Measurements from ENCODE around the gene CRYZ.

CRYZ gene

GRCh38 chr1:74729741-74730478, 2.9 kb downstream of the CRYZ start:
- no peak for DNase-seq

GRCh38 chr1:74728736-74729135, 4.1 kb downstream of the CRYZ start:
- no peak for DNase-seq

- no peak for DNase-seq
These were observed 6.8 kb downstream of the CRYZ start for GRCh38 chr1:74726063-74726462.

- no peak for DNase-seq
These were observed 15.2 kb downstream of the CRYZ start for GRCh38 chr1:74717626-74718025.

GRCh38 chr1:74716822-74717221, 16.0 kb downstream of the CRYZ start:
- DNase-seq: no peak

GRCh38 chr1:74715806-74716205, 17.0 kb downstream of the CRYZ start:
- DNase-seq: no peak

- DNase-seq: no peak
These were observed 17.7 kb downstream of the CRYZ start for GRCh38 chr1:74715236-74715502.

GRCh38 chr1:74714429-74715235, 18.2 kb downstream of the CRYZ start:
- DNase-seq: no peak

- no peak for DNase-seq
These were observed 19.0 kb downstream of the CRYZ start for GRCh38 chr1:74713849-74714248.

GRCh38 chr1:74712881-74713280, 20.0 kb downstream of the CRYZ start:
- DNase-seq: no peak

- DNase-seq: no peak
These were observed 29.3 kb downstream of the CRYZ start for GRCh38 chr1:74703386-74704182.

- no peak for DNase-seq
These were observed 33.5 kb downstream of the CRYZ start for GRCh38 chr1:74699331-74699730.

GRCh38 chr1:74697832-74698231, 35.0 kb downstream of the CRYZ start:
- DNase-seq: no peak

- DNase-seq: no peak
These were observed 39.4 kb downstream of the CRYZ start for GRCh38 chr1:74693473-74693872.

GRCh38 chr1:74690909-74691308, 41.9 kb downstream of the CRYZ start:
- DNase-seq: no peak

GRCh38 chr1:74690364-74690696, 42.5 kb downstream of the CRYZ start:
- no peak for DNase-seq

- DNase-seq: no peak
These were observed 43.1 kb downstream of the CRYZ start for GRCh38 chr1:74689621-74690363.

GRCh38 chr1:74686928-74687327, 45.9 kb downstream of the CRYZ start:
- DNase-seq: no peak

- no peak for DNase-seq
These were observed 48.5 kb downstream of the CRYZ start for GRCh38 chr1:74684301-74684700.

GRCh38 chr1:74683656-74684055, 49.2 kb downstream of the CRYZ start:
- no peak for DNase-seq

GRCh38 chr1:74681851-74682250, 51.0 kb downstream of the CRYZ start:
- DNase-seq: no peak

GRCh38 chr1:74681449-74681848, 51.4 kb downstream of the CRYZ start:
- DNase-seq: no peak

GRCh38 chr1:74681001-74681400, 51.8 kb downstream of the CRYZ start:
- no peak for DNase-seq

All from GOT3 (cell line).